ENCODE data around the gene ASNSD1. TPM values are rescaled to one million over a fixed set of nuclear protein-coding genes. Genes with fewer than 3 reads are reported as not detected.

The ASNSD1 gene
- total RNA-seq, 1 donor from 2014 or later = 39.5 TPM

GRCh38 chr2:189669913-189670312 is 8.7 kb downstream of the ASNSD1 start:
- Mint-ChIP-seq H3K9me3 (ENCODE audit: low read depth) (no peaks in the 10 kb centered on the region), H3K4me1 (ENCODE audit: low read depth) (peaks cover 12% of the 10 kb centered on the region), H3K27me3 (ENCODE audit: low read depth) (no peaks in the 10 kb centered on the region), H3K27ac (ENCODE audit: unreplicated experiment) (no peak overlapping the region), H3K4me3 (ENCODE audit: unreplicated experiment) (no peak overlapping the region), H3K36me3 (ENCODE audit: low read depth) (peaks cover 25% of the 10 kb centered on the region)
- no peak for DNase-seq (ENCODE audit: low spot score)
- TF ChIP-seq, protein P1, sequence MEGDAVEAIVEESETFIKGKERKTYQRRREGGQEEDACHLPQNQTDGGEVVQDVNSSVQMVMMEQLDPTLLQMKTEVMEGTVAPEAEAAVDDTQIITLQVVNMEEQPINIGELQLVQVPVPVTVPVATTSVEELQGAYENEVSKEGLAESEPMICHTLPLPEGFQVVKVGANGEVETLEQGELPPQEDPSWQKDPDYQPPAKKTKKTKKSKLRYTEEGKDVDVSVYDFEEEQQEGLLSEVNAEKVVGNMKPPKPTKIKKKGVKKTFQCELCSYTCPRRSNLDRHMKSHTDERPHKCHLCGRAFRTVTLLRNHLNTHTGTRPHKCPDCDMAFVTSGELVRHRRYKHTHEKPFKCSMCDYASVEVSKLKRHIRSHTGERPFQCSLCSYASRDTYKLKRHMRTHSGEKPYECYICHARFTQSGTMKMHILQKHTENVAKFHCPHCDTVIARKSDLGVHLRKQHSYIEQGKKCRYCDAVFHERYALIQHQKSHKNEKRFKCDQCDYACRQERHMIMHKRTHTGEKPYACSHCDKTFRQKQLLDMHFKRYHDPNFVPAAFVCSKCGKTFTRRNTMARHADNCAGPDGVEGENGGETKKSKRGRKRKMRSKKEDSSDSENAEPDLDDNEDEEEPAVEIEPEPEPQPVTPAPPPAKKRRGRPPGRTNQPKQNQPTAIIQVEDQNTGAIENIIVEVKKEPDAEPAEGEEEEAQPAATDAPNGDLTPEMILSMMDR (IDR thresholded peaks at IDR 0.05) = no peak

GRCh38 chr2:189673661-189674373 is 12.6 kb downstream of the ASNSD1 start:
- TF ChIP-seq, protein P1 (IDR thresholded peaks at IDR 0.05) = no peak
- no peak for DNase-seq (ENCODE audit: low spot score)
- Mint-ChIP-seq H3K27ac (ENCODE audit: unreplicated experiment) (peak overlapping the region; percentile 86), H3K36me3 (ENCODE audit: low read depth) (peaks cover 15% of the 10 kb centered on the region), H3K27me3 (ENCODE audit: low read depth) (no peaks in the 10 kb centered on the region), H3K4me3 (ENCODE audit: unreplicated experiment) (peak overlapping the region; percentile 72), H3K9me3 (ENCODE audit: low read depth) (peaks cover 11% of the 10 kb centered on the region), H3K4me1 (ENCODE audit: low read depth) (peaks cover 24% of the 10 kb centered on the region)

- Mint-ChIP-seq H3K4me1 (ENCODE audit: low read depth) (peaks cover 28% of the 10 kb centered on the region), H3K4me3 (ENCODE audit: unreplicated experiment) (peak within 1 kb of the TSS; percentile 90), H3K36me3 (ENCODE audit: low read depth) (peaks cover 11% of the 10 kb centered on the region), H3K9me3 (ENCODE audit: low read depth) (peaks cover 11% of the 10 kb centered on the region), H3K27ac (ENCODE audit: unreplicated experiment) (peak within 1 kb of the TSS; percentile 96), H3K27me3 (ENCODE audit: low read depth) (no peaks in the 10 kb centered on the region)
- DNase-seq (ENCODE audit: low spot score) = peak; percentile 91
- TF ChIP-seq, protein P1 (IDR thresholded peaks at IDR 0.05) = peak; percentile 97
Measured at GRCh38 chr2:189674374-189675112, 13.3 kb downstream of the ASNSD1 start, which contains the start of gene ANKAR. ANKAR (plus strand) TSS chr2:189674670; CDS start chr2:189676491, 1,821 bp downstream.

DNA sequence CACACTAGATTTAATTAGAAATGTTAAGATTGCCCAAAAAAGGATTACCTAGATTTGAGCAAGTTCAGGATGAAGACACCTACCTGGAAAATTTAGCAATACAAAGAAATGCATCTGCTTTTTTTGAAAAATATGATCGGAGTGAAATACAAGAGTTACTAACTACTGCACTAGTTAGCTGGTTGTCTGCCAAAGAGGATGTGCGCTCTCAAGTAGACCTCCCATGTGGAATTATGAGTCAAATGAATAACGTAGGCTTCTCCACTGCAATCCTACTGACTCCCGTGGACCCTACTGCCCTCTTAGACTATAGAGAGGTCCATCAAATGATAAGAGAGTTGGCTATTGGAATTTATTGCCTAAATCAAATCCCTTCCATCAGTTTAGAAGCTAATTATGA is 15.2 kb downstream of the ASNSD1 start:
- no peak overlapping the region for H3K4me3 Mint-ChIP-seq (ENCODE audit: unreplicated experiment)
- peaks cover 11% of the 10 kb centered on the region for H3K9me3 Mint-ChIP-seq (ENCODE audit: low read depth)
- H3K4me1 Mint-ChIP-seq (ENCODE audit: low read depth) = peaks cover 28% of the 10 kb centered on the region
- no peaks in the 10 kb centered on the region for H3K27me3 Mint-ChIP-seq (ENCODE audit: low read depth)
- H3K36me3 Mint-ChIP-seq (ENCODE audit: low read depth) = peaks cover 9% of the 10 kb centered on the region
- DNase-seq (ENCODE audit: low spot score) = no peak
- no peak overlapping the region for H3K27ac Mint-ChIP-seq (ENCODE audit: unreplicated experiment)
- TF ChIP-seq, protein P1 (IDR thresholded peaks at IDR 0.05) = no peak

GRCh38 chr2:189679226-189679625 is 18.0 kb downstream of the ASNSD1 start:
- no peak overlapping the region for H3K4me3 Mint-ChIP-seq (ENCODE audit: unreplicated experiment)
- no peak for DNase-seq (ENCODE audit: low spot score)
- H3K9me3 Mint-ChIP-seq (ENCODE audit: low read depth) = peaks cover 11% of the 10 kb centered on the region
- H3K27me3 Mint-ChIP-seq (ENCODE audit: low read depth) = no peaks in the 10 kb centered on the region
- TF ChIP-seq, protein P1 (IDR thresholded peaks at IDR 0.05) = no peak
- H3K4me1 Mint-ChIP-seq (ENCODE audit: low read depth) = peaks cover 18% of the 10 kb centered on the region
- peaks cover 6% of the 10 kb centered on the region for H3K36me3 Mint-ChIP-seq (ENCODE audit: low read depth)
- H3K27ac Mint-ChIP-seq (ENCODE audit: unreplicated experiment) = no peak overlapping the region

All from chondrocyte (in vitro differentiated cells).